Fibroblast of peridontal ligament (primary cell): ENCODE results near the gene MAP6.

ENCODE experiments used
- DNase-seq: peaks from one replicate; pipeline ENCODE4 v3.0.0-alpha.2; 2010; ENCODE audit errors: extremely low read depth

Gene MAP6

GRCh38 chr11:75553182-75553581, 115.7 kb downstream of the MAP6 start:
- no peak for DNase-seq

GRCh38 chr11:75549370-75549958, 119.4 kb downstream of the MAP6 start:
- DNase-seq, result no peak

DNA sequence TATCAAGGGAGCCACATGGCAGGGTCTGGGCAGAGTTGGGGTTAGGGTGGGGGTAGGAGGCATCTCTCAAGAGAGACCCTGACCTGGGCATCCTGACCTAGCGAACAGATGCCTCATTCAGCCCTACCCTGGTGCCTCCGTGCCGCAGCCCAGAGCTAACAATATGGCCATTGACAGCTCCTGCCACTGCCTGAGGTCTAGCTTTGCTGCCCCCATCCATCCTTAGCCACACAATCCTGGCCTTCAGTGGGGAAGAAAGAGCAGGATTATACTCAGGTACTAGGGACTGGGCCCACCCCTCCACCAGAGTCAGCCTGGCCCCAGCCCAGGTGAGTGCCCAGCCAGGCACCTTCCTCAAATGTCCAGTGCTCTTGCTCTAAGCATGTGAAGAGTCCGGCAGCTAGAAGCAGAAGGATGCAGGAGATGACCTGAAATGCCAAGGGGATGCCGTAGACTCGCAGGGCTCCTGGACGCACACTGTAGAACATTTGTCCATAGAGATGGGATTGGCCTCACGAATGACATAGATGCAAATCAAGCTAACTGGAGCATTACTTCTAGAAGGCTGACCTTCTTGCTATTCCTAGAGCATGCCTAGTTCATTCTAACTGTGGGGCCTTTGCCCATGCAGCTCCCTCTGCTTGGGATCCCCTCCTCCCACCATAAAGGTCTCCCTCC, 120.1 kb downstream of the MAP6 start:
- no peak for DNase-seq

DNA sequence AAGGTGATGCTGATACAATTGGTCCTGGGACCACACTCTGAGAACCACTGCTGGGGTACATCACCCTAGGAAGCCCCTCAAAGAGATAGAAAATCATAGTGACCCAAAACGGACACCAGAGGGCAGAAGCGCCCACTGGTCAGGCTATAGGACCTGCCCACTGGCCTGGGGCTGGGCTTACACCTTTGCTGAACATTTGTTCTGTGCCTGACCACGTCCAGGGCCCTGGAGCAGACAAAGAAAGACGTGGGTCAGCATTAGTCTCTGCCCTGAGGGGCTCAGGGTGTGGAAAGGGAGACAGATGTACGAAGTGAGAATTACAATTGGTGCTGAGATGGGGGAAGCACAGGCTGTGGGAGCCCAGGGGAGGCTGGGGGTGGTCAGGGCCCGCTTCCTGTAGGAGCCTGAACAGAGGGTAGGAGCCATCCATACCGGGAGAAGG, 121.2 kb downstream of the MAP6 start:
- DNase-seq, result peak; percentile 71

DNA sequence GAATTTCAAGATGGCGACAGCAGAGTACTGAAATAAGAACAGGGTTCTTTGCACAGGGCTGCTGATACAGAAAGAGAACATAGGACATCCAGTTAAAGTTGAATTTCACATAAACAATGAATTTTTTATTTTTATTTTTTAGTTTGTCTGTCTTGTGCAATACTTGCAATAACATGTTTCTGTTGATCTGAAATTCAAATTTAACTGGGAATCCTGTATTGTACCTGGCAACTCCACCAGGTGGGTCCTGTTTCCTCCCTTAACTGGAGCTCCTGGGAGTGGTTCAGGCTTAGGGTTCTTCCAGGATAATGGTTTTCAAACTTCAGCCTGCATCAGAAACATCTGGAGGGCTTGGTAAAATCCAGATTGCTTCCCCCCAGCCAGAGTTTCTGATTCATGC, 121.7 kb downstream of the MAP6 start:
- no peak for DNase-seq

DNA sequence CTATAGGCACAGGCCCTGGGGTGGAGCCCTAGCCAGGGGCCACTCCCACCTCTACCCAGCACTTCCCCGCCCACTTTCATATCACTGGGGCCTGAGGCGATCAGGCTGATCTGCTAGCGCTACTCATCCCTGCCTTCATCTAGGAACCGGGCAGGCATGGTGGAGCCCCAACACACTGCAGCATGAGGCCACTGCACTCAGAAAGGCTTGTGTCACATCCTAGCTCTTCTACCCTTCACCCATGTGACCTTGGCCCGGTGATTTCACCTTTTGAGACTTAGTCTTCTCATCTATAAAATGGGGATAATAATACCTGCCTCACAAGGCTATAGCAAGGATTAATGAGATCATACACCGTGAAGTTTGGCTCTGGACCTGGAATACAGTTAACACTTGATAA, 125.0 kb downstream of the MAP6 start:
- DNase-seq, result no peak

DNA sequence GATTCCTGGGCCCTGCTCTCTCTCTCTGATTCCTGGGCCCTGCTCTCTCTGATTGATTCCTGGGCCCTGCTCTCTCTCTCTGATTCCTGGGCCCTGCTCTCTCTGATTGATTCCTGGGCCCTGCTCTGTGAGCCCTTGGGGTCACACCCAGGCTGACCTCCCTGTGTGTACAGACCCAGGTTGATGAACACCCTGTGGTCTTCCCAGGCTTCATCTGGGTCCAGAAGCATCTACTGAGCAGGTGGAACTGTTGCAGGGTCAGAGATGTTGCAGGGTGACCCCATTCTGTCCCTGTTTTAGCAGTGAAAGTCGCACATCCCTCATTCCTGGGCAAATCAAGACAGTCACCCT, 126.8 kb downstream of the MAP6 start:
- DNase-seq, result no peak

DNA sequence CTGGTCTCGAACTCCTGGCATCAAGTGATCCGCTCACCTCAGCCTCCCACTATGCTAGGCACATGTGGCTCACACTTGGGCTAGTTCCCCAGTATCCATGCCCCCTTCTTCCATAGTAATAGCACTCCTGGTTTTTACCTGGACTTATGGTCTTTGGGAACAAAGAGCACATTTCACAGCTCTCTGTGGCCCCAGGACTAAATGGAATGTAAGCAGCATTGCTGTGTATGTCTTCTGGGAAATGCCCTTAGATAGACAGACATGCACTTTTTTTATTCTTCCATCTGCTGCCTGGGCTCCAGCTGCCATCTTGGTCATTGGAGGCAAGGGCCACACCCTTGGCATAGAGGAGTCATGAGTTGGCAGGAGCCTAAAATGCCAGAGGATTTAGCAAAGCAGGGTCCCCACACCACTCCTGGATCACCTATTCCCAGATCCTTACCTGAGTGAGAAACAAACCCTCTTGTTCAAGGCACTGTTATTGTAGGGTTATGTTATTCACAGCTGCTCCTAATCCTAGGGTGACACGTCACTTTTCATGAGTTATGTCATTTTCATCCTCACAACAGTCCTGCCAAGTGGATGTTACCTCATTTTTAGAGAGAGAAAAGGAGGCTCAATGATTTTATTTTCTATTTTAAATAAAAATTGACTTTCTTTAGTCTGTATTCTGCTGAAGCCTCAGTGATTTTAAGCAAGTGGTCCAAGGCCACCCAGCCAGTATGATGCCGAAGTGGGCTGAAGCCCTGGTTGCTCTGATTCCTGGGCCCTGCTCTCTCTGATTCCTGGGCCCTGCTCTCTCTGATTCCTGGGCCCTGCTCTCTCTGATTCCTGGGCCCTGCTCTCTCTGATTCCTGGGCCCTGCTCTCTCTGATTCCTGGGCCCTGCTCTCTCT, 127.4 kb downstream of the MAP6 start:
- DNase-seq, result no peak

DNA sequence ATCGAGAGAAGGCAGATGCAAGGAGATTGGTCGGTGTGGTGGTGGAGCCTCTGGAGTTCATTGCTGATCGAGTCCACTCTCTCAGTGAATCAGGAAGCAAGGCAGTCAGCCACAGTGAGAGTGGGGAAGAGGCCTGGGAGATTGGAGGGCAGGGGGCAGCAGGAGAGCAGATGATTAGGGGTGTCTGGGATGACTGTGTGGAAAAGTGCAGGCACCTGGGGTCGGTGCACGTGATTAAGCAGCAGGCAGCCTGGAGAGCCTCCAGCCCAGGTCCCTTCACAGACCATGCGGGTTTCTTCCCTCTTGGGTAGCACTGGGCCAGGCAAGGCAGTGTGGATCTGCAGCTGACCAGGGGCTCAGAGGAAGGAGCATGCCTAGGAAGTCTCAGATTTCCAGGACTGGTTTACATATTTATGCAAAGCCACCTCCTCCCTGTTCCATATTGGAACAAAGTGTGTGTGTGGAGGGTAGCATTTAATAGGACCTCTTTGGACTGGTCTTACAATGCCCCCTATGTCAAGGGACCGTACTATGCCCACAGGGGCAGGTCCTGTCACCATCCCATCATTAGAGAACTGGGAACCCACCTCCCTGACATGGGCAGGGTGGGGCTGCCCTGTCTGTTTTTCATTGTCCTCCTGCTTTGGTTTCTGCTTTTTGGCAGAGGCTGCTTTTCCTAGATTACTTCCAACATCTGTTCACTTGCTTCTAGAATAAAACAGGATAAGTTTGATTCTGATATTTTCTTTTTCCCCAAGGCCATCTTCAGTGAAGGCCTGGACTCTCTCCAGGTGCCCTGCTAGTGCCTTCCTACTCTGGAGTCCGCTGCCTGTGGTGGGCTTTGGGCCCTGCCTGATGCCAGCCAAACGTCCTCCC, 129.1 kb downstream of the MAP6 start:
- no peak for DNase-seq

DNA sequence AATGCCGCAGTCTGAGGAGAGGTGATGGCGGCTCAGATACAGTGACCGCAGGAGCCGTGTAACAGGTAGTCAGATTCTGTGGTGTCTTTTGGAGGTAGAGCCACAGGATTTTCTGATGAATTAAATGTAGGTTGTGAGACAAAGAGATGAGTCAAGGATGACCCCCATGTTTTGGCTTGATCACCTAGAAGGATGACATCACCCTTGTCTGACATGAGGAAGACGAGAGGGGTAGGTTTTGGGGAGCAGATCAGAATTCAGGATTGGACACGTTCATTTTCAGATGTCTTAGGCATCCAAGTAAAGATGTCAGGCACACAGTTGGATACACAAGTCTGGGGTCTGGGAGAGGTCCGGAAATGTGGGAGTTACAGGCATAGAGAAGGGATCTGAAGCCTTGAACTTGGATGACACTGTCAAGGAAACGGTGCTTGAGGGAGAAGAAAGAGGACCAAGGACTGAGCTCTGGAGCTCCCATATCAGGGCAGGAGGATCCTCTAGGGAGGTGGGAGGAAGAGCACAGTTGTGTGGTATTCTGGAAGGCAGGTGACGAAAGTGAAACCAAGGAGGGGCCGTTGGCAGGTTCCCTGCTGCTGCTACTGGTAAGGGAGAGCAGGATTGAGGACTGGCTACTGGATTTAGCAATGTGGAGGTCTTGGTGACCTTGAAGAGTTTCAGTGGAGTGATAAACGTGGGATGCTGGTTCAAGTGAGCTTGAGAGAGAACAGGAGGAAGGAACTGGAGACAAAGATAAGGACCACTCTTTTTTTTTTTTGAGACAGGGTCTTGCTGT, 130.5 kb downstream of the MAP6 start:
- DNase-seq, result no peak

DNA sequence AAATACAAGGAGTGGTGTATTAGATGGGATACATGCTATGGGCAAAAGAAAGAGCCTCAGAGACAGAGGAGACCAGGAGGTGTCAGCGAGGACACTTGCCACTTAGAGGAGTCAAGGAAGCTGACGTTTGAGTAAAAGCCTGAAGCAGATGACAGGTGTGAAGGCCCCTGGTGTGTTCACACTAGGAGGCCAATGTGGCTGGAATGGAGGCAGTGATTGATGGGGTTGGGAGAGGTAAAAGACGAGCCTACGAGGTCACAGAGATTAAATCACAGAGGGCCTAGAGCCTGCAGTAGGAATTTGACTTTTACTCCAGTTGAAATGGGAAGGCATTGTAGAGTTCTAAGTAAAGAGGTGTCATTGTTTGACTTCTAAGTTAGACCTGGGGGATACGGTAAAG, 131.1 kb downstream of the MAP6 start:
- no peak for DNase-seq
